B cell (primary cell): Measurements from ENCODE around the gene RAB7B.
A peak's percentile ranks its signal among the peaks of the same experiment; 100 is the strongest.

Experiments
- CTCF ChIP-seq: fragments of 200-600 bp; IDR thresholded peaks from one replicate; pipeline ENCODE4 v1.8.0; 2022; ENCODE audit warnings: antibody characterized with exemption, mild to moderate bottlenecking
- EZH2 ChIP-seq: IDR thresholded peaks from 2 replicates; pipeline ENCODE4 v1.6.1; 2012; ENCODE audit warnings: borderline replicate concordance, low read depth, mild to moderate bottlenecking, moderate library complexity, low read length; ENCODE audit not compliant: insufficient read depth, poor library complexity, severe bottlenecking

- TF ChIP-seq CTCF (peak; percentile 67), EZH2 (no peak)
Measured at GRCh38 chr1:205983925-205984725, 19.1 kb downstream of the RAB7B start.
